Left lung (tissue), 10 donors: ENCODE data around the gene SPEF1. TPM values are rescaled to one million over a fixed set of nuclear protein-coding genes. Genes with fewer than 3 reads are reported as not detected.
A peak's percentile ranks its signal among the peaks of the same experiment; 100 is the strongest.
"Not testable (repeated sequence)": the region's sequence is repeated elsewhere in the genome, so short reads cannot be mapped to it uniquely, and the experiment has no call there.

ENCODE experiments used
- ATAC-seq: fragments of 200-7000 bp; cut with Tn5 transposase; one replicate; pipeline ENCODE4 v1.9.1; 2020; ENCODE audit warnings: moderate library complexity
- DNase-seq, 4 donors: peaks; one replicate each; pipeline ENCODE4 v3.0.0-alpha.2; 2013 to 2020
- H3K27ac ChIP-seq, 2 donors: fragments of 200-600 bp; sonication (generic) in 1 of 2; one replicate each; pipeline versions ENCODE4 v1.5.0 to v1.8.0; 2020 to 2021
- H3K27me3 ChIP-seq, 2 donors: fragments of 200-600 bp; sonication (generic) in 1 of 2; one replicate each; pipeline versions ENCODE4 v1.5.0 to v1.8.0; 2020 to 2021
- H3K36me3 ChIP-seq, 2 donors: fragments of 200-600 bp; sonication (generic) in 1 of 2; one replicate each; pipeline versions ENCODE4 v1.5.0 to v1.8.0; 2020 to 2021
- H3K4me1 ChIP-seq, 2 donors: fragments of 200-600 bp; one replicate each; pipeline ENCODE4 v1.8.0; 2021
- H3K4me3 ChIP-seq, 2 donors: fragments of 200-600 bp; sonication (generic) in 1 of 2; one replicate each; pipeline versions ENCODE4 v1.5.0 to v1.8.0; 2020 to 2021; ENCODE audit warnings: mild to moderate bottlenecking in 1 of 2
- H3K9me3 ChIP-seq, 2 donors: fragments of 200-600 bp; sonication (generic) in 1 of 2; one replicate each; pipeline versions ENCODE4 v1.5.0 to v1.8.0; 2020 to 2021
- intact Hi-C, 2 donors: fragments of 100-400 bp; cut with DNase I; formaldehyde crosslinking; loops; one replicate each; pipeline versions ENCODE4 v1.11.2 to v1.14.2; 2022
- polyA plus RNA-seq, 6 donors: library from polyadenylated mRNA; unstranded; fragments of 120-200 nt; gene quantifications; one replicate each; pipeline ENCODE4 v1.2.1, GENCODE V29; 2013; ENCODE audit not compliant: insufficient read length in 6 of 6
- total RNA-seq, 2 donors: library from RNA; stranded (reverse); fragmentation: NEBNext Ultra II Directional; extraction: Animal tissue kit (Norgen Biotek cat#: 25700); gene quantifications; one replicate each; pipeline ENCODE4 v1.2.1, GENCODE V29; 2021
- TF ChIP-seq, protein P1 (sequence below), 2 donors: fragments of 200-600 bp; sonication (generic) in 1 of 2; IDR thresholded peaks; one replicate each; pipeline versions ENCODE4 v1.5.0 to v1.8.0; 2021; ENCODE audit warnings: antibody characterized with exemption in 2 of 2
- donor health status: DM: no; HTN: yes; CAD: no.
- donor health status: DM: no; HTN: no; CAD: no.

The SPEF1 gene
- total and polyA plus RNA-seq, 8 donors = 0.26 to 4.0 (median 1.9) TPM

DNA sequence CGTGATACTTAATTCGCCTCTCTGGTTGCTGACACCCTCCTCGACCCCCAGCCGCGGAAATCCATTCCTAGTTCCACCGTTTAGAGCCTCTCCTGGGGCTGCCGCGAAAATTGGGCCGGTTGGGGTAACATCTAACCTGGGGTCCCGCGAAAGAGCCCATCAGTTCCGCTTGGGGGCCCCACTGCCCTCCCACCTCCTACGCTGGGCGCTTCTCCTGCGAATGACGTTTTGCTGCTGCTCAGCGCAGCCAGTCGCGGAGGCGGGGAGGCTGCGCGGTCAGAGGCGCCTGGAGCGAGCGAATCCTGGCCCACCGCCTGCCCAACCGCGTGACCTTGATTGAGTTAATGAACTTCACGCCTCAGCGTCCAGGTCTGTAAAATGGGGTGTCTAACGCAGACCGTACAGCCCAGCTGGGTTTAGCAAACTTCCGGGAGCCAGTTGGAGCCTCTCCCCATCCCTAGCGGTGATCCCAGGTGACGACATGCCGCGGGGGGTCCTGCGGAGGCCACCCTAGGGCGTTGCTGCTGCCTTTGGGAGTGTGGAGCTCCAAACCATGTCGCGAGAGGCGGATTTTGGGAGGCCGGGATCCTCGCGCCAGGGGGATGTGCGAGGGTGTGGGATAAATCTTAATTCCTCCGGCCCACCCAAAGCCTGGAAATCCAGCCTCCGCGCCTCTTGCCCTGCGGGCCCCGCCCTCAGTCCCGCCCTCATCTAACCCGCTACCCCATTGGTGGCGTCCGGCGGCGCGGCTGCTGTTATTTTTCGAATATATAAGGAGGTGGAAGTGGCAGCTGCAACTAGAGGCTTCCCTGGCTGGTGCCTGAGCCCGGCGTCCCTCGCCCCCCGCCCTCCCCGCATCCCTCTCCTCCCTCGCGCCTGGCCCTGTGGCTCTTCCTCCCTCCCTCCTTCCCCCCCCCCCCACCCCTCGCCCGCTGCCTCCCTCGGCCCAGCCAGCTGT is 14.5 kb upstream of the SPEF1 start, which contains the start of gene CDC25B:
Gene CDC25B (plus strand): TSS at position 800 of the 958 bp plus-strand sequence. CDS start 222 bp downstream, outside the sequence.
- no peaks in the 10 kb centered on the region for H3K9me3 ChIP-seq
- peaks cover 32 to 55% of the 10 kb centered on the region in 2 donors for H3K4me1 ChIP-seq
- peak; percentile 90 to 98 (median 95) for DNase-seq
- intact Hi-C loops = no loop called here
- H3K36me3 ChIP-seq = peaks cover 0 to 30% of the 10 kb centered on the region in 2 donors
- H3K27me3 ChIP-seq = no peaks in the 10 kb centered on the region
- H3K4me3 ChIP-seq = peak within 1 kb of the TSS; percentile 61 to 79
- peak; percentile 93 for ATAC-seq
- TF ChIP-seq, protein P1, sequence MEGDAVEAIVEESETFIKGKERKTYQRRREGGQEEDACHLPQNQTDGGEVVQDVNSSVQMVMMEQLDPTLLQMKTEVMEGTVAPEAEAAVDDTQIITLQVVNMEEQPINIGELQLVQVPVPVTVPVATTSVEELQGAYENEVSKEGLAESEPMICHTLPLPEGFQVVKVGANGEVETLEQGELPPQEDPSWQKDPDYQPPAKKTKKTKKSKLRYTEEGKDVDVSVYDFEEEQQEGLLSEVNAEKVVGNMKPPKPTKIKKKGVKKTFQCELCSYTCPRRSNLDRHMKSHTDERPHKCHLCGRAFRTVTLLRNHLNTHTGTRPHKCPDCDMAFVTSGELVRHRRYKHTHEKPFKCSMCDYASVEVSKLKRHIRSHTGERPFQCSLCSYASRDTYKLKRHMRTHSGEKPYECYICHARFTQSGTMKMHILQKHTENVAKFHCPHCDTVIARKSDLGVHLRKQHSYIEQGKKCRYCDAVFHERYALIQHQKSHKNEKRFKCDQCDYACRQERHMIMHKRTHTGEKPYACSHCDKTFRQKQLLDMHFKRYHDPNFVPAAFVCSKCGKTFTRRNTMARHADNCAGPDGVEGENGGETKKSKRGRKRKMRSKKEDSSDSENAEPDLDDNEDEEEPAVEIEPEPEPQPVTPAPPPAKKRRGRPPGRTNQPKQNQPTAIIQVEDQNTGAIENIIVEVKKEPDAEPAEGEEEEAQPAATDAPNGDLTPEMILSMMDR (IDR thresholded peaks at IDR 0.05) = peak; percentile 38 to 48
- H3K27ac ChIP-seq = peak within 1 kb of the TSS; percentile 91 to 97

DNA sequence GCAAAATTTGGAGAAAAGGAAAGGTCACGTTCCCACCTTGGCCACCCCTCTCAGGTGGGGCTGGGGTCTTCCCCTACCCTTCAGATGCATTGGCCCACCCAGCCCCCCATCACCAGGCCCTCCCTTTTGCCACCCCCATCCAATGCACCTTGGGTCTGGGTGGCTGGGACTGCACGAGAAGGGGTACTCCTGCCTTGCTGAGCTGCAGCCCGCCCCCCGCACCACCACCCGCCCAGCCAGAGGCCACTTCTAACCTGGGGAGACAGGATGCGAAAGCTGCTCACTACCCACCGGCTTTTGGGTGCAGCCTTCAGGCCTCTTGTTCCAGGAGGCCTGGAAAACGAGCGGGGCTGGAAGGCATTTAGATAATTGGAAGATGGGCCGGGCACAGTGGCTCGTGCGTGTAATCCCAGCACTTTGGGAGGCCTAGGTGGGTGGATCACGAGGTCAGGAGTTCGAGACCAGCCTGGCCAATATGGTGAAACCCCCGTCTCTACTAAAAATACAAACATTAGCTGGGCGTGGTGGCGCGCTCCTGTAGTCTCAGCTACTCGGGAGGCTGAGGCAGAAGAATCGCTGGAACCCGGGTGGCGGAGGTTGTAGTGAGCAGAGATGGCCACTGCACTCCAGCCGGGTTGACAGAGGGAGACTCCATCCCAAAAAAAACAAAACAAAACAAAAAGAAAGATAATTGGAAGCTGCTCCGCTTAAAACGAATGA is 13.6 kb upstream of the SPEF1 start:
- Histone ChIP-seq H3K36me3 (peaks cover 0 to 21% of the 10 kb centered on the region in 2 donors), H3K4me3 (peak overlapping the region; percentile 61 to 79), H3K4me1 (peaks cover 27 to 46% of the 10 kb centered on the region in 2 donors), H3K27ac (peak overlapping the region; percentile 91 to 97), H3K27me3 (no peaks in the 10 kb centered on the region), H3K9me3 (no peaks in the 10 kb centered on the region)
- intact Hi-C loops = no loop called here
- ATAC-seq (no peak), DNase-seq (peak in 1 of 4 donors; percentile 32)
- TF ChIP-seq, protein P1 (IDR thresholded peaks at IDR 0.05) = no peak

DNA sequence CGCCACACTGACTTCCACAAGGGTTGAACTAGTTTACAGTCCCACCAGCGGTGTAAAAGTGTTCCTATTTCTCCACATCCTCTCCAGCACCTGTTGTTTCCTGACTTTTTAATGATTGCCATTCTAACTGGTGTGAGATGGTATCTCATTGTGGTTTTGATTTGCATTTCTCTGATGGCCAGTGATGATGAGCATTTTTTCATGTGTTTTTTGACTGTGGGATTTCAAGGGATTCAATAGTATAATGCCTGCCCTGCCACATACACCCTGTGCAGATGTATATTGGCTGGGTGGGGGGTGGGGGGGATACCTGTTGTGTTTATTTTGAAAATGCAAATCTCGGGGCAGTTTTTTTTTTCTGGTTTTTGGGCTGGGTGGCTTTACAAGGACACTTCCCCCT is 12.9 kb upstream of the SPEF1 start:
- H3K9me3 ChIP-seq, H3K27ac ChIP-seq, ATAC-seq, DNase-seq, intact Hi-C loops, H3K4me3 ChIP-seq, H3K27me3 ChIP-seq: not testable (repeated sequence)
- Histone ChIP-seq H3K4me1 (peaks cover 21 to 41% of the 10 kb centered on the region in 2 donors), H3K36me3 (peaks cover 0 to 16% of the 10 kb centered on the region in 2 donors)

DNA sequence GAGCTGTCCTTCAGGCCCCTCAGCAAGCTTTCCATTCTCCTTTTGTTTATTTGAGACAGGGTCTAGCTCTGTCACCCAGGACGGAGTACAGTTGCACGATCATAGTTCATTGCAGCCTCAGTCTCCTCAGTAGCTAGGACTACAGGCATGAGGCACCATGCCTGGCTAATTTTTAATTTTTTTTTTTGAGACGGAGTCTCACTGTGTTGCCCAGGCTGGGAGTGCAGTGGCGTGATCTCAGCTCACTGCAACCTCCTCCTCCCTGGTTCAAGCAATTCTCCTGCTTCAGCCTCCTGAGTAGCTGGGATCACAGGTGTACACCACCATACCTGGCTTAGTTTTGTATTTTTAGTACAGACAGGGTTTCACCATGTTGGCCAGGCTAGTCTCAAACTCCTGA is 8.0 kb upstream of the SPEF1 start:
- H3K4me3 ChIP-seq, H3K27me3 ChIP-seq, H3K36me3 ChIP-seq, H3K27ac ChIP-seq, intact Hi-C loops, ATAC-seq, H3K9me3 ChIP-seq, DNase-seq: not testable (repeated sequence)
- peaks cover 21 to 44% of the 10 kb centered on the region in 2 donors for H3K4me1 ChIP-seq

DNA sequence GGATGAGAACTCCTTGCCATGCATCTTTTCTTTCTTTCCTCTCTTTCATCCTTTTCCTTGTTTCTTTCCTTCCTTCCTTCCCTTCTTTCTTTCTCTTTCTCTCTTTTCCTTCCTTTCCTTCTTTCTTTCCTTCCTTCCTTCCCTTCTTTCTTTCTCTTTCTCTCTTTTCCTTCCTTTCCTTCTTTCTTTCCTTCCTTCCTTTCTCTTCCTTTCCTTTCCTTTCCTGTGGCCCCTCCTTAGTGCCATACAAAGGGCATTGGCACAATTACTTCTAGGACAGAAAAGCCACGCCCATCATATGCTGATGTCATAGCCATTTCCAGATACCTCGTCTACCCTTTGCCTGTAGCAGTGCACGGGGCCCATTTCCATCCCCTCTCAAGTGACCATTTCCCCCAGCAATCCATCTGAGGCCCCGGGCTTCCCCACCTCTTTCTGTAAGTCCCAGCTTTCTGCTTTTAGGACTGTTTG is 7.5 kb upstream of the SPEF1 start:
- no peak overlapping the region for H3K4me3 ChIP-seq
- intact Hi-C loops = no loop called here
- H3K4me1 ChIP-seq = peaks cover 26 to 48% of the 10 kb centered on the region in 2 donors
- ATAC-seq = no peak
- H3K27me3 ChIP-seq = no peaks in the 10 kb centered on the region
- no peak overlapping the region for H3K27ac ChIP-seq
- TF ChIP-seq, protein P1 (IDR thresholded peaks at IDR 0.05) = no peak
- peaks cover 0 to 9% of the 10 kb centered on the region in 2 donors for H3K36me3 ChIP-seq
- no peaks in the 10 kb centered on the region for H3K9me3 ChIP-seq
- DNase-seq = no peak
